SK-N-SH (cell line): ENCODE results near the gene CAND1.

Experiments
- CTCF ChIP-seq: fragments of 200-600 bp; sonication (generic); IDR thresholded peaks from 2 replicates; pipeline ENCODE4 v1.6.1; 2017; ENCODE audit warnings: antibody characterized with exemption, mild to moderate bottlenecking, moderate library complexity
- EZH2phosphoT487 ChIP-seq: fragments of 200-600 bp; sonication (generic); IDR thresholded peaks from 2 replicates; pipeline ENCODE4 v1.6.1; 2017; ENCODE audit warnings: low read depth, mixed run types, mild to moderate bottlenecking, antibody characterized with exemption, moderate library complexity, borderline replicate concordance
- FOXJ3 ChIP-seq: sonication (generic); formaldehyde crosslinking; IDR thresholded peaks from 2 replicates; pipeline ENCODE4 v1.5.1; 2020; ENCODE audit warnings: mild to moderate bottlenecking, missing genetic modification reagents
- MAX ChIP-seq: IDR thresholded peaks from 2 replicates; pipeline ENCODE4 v1.4.0; 2012; ENCODE audit warnings: low read depth
- MXI1 ChIP-seq: IDR thresholded peaks from 2 replicates; pipeline ENCODE4 v1.6.1; 2012; ENCODE audit warnings: mild to moderate bottlenecking, low read depth, low read length, improper control_type of control experiment
- POLR2AphosphoS5 ChIP-seq: IDR thresholded peaks from 2 replicates; pipeline ENCODE4 v1.6.1; 2012; ENCODE audit warnings: low read depth, low read length
- REST ChIP-seq: IDR thresholded peaks from 2 replicates; pipeline ENCODE4 v1.6.1; 2012; ENCODE audit warnings: mild to moderate bottlenecking, low read depth, low read length, moderate library complexity
- SMC3 ChIP-seq: IDR thresholded peaks from 2 replicates; pipeline ENCODE4 v1.6.1; 2012; ENCODE audit warnings: low read depth, low read length, improper control_type of control experiment
- TAF1 ChIP-seq: IDR thresholded peaks from 2 replicates; pipeline ENCODE4 v1.6.1; 2012; ENCODE audit warnings: low read depth, mild to moderate bottlenecking, low read length, moderate library complexity, borderline replicate concordance
- ZBTB33 ChIP-seq: IDR thresholded peaks from 2 replicates; pipeline ENCODE4 v1.4.0; 2012; ENCODE audit warnings: low read depth, borderline replicate concordance

GRCh38 chr12:67237231-67237630, 31.9 kb upstream of the CAND1 start:
- TF ChIP-seq POLR2AphosphoS5 (no peak), MXI1 (no peak), REST (no peak), CTCF (no peak), FOXJ3 (CRISPR knock-in tag) (no peak), TAF1 (no peak), SMC3 (no peak), EZH2phosphoT487 (no peak), MAX (no peak), ZBTB33 (no peak)
